Measurements from ENCODE around the gene SH3BGRL3. TPM values are rescaled to one million over a fixed set of nuclear protein-coding genes. Genes with fewer than 3 reads are reported as not detected.

SH3BGRL3 gene
- total and polyA plus RNA-seq, 2 of the 13 experiments (the other 11 are each of a cell fraction or from before 2014, with no cell fraction given), result 11.4 to 12.2 TPM

GRCh38 chr1:26306290-26307229 is 26.7 kb downstream of the SH3BGRL3 start, which contains the start of gene UBXN11 (continued):
- TF ChIP-seq REL (CRISPR knock-in tag; conservative IDR thresholded peaks at IDR 0.05), result no peak
- TF ChIP-seq, protein P1, sequence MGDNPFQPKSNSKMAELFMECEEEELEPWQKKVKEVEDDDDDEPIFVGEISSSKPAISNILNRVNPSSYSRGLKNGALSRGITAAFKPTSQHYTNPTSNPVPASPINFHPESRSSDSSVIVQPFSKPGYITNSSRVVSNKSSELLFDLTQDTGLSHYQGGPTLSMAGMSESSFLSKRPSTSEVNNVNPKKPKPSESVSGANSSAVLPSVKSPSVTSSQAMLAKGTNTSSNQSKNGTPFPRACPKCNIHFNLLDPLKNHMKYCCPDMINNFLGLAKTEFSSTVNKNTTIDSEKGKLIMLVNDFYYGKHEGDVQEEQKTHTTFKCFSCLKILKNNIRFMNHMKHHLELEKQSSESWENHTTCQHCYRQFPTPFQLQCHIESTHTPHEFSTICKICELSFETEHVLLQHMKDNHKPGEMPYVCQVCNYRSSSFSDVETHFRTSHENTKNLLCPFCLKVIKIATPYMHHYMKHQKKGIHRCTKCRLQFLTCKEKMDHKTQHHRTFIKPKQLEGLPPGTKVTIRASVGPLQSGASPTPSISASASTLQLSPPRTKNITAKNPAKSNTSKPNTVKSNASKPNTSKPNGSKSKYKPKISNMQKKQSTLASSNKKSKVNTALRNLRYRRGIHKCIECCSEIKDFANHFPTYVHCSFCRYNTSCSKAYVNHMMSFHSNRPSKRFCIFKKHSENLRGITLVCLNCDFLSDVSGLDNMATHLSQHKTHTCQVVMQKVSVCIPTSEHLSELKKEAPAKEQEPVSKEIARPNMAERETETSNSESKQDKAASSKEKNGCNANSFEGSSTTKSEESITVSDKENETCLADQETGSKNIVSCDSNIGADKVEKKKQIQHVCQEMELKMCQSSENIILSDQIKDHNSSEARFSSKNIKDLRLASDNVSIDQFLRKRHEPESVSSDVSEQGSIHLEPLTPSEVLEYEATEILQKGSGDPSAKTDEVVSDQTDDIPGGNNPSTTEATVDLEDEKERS (CRISPR knock-in tag; IDR thresholded peaks at IDR 0.05), result no peak
- TF ChIP-seq ZNF121 (CRISPR knock-in tag; IDR thresholded peaks at IDR 0.05), result no peak
- TF ChIP-seq RCOR2 (CRISPR knock-in tag; IDR thresholded peaks at IDR 0.05), result no peak
- TF ChIP-seq KDM5A (IDR thresholded peaks at IDR 0.05; ENCODE audit: borderline replicate concordance, low read length), result peak; percentile 90
- TF ChIP-seq ZNF670 (CRISPR knock-in tag; IDR thresholded peaks at IDR 0.05; ENCODE audit: borderline replicate concordance), result no peak
- 0 out of 2 replicates have a peak, but pooled peaks have one; percentile 44 for TF ChIP-seq TARDBP (CRISPR knock-in tag; IDR thresholded peaks at IDR 0.05)
- 0 out of 2 replicates have a peak, but pooled peaks have one; percentile 50 for TF ChIP-seq ZNF567 (CRISPR knock-in tag; IDR thresholded peaks at IDR 0.05; ENCODE audit: borderline replicate concordance)
- TF ChIP-seq, protein P2, sequence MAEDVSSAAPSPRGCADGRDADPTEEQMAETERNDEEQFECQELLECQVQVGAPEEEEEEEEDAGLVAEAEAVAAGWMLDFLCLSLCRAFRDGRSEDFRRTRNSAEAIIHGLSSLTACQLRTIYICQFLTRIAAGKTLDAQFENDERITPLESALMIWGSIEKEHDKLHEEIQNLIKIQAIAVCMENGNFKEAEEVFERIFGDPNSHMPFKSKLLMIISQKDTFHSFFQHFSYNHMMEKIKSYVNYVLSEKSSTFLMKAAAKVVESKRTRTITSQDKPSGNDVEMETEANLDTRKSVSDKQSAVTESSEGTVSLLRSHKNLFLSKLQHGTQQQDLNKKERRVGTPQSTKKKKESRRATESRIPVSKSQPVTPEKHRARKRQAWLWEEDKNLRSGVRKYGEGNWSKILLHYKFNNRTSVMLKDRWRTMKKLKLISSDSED (CRISPR knock-in tag; IDR thresholded peaks at IDR 0.05), result no peak
- peak; percentile 32; the same call in 1 of the 2 replicates for TF ChIP-seq ZNF619 (CRISPR knock-in tag; IDR thresholded peaks at IDR 0.05)
- TF ChIP-seq NFATC3 (CRISPR knock-in tag; IDR thresholded peaks at IDR 0.05), result no peak
- no peak for TF ChIP-seq KLF13 (CRISPR knock-in tag; IDR thresholded peaks at IDR 0.05)
- no peak for TF ChIP-seq ZNF646 (CRISPR knock-in tag; IDR thresholded peaks at IDR 0.05)
- no peak for TF ChIP-seq ZNF7 (CRISPR knock-in tag; IDR thresholded peaks at IDR 0.05)
- no peak for TF ChIP-seq NCOA2 (CRISPR knock-in tag; IDR thresholded peaks at IDR 0.05)
- TF ChIP-seq KDM1A (CRISPR knock-in tag; IDR thresholded peaks at IDR 0.05), result no peak
- TF ChIP-seq MLX (CRISPR knock-in tag; IDR thresholded peaks at IDR 0.05), result no peak
